Mononuclear cell (primary cell): ENCODE measurements around the gene IL21R. TPM values are rescaled to one million over a fixed set of nuclear protein-coding genes. Genes with fewer than 3 reads are reported as not detected.

Source experiments
- H3K27me3 ChIP-seq: 2 replicates; pipeline ENCODE4 v1.6.0; 2011; ENCODE audit warnings: low read length, control low read depth; ENCODE audit not compliant: insufficient read depth
- H3K4me1 ChIP-seq: 2 replicates; pipeline ENCODE4 v1.5.1; 2011; ENCODE audit warnings: mild to moderate bottlenecking, low read length, control low read depth; ENCODE audit not compliant: insufficient read depth
- H3K4me3 ChIP-seq: 2 replicates; pipeline ENCODE4 v1.5.1; 2011; ENCODE audit warnings: mild to moderate bottlenecking, low read length, moderate library complexity
- H3K9me3 ChIP-seq: 2 replicates; pipeline ENCODE4 v1.5.1; 2011; ENCODE audit warnings: low read depth, mild to moderate bottlenecking, control low read depth, low read length
- total RNA-seq: library from RNA; depleted of rRNA; stranded (reverse); fragments of >200 nt; gene quantifications from one replicate; pipeline ENCODE4 v1.2.3, GENCODE V29; 2012

IL21R gene
- total RNA-seq, 1 donor = 21.1 TPM

- Histone ChIP-seq H3K4me3 (no peak overlapping the region), H3K4me1 (peaks cover 44% of the 10 kb centered on the region), H3K27me3 (no peaks in the 10 kb centered on the region), H3K9me3 (no peaks in the 10 kb centered on the region)
These were observed 62.0 kb downstream of the IL21R start for GRCh38 chr16:27463741-27464591.

DNA sequence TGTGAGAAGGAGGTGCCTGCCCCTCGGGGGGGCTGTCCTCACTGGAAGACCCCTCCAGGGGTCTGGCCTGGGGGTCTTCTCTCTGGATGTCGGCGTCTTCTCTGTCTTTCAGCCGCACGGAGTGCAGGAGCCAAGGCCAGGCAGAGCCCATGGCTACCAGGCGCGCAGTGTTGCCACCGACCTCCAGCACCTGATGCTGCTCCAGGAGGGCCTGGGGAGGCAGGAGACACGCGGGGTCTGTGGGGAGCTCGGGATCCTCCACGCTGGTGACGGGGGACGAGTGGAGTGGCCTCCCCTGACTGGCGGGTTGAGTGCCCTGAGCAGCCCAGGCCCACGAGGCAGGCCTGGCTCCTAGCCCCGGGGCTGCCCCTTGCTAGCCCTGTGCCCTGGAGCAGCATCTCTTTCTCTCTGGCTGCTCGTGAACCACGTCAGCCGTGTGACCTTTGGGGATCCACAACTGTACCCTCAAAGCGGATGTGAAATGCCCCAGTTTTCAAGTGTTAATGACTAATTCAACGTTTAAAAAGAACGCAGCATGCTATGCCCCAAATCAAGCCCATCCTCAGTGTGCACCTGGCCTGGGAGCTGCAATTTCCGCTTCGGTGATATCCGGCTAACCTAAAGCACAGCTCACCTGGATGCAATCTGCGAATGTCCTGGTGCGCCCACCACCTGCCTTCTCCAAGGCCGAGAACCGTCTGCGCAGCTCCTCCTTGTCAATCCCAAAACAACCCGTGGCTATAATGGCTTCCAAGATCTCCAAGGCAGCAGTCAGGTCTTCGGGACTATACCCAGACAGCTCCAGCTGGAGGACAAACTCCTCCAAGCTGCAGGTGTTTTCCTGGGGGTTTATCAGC, 62.9 kb downstream of the IL21R start:
- Histone ChIP-seq H3K4me3 (no peak overlapping the region), H3K4me1 (peaks cover 42% of the 10 kb centered on the region), H3K9me3 (no peaks in the 10 kb centered on the region), H3K27me3 (no peaks in the 10 kb centered on the region)

DNA sequence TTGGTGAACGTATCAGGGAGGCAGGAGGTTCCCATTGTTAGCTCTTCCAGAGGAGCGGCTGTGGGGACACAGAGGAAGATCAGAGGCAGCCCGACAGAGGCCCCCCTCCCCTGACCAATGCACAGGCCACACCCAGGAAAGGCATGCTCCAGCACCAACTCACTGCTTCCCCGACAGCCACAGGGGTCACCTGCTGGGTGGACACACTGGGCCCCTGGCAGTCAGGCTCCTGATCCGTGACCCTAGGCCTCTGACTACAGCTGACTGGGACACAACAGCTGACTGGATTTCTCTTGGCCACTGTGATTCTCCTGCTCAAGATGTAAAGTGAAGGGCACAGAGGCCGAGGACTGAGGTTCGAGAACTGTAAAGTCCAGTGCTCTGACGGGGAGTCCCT, 63.5 kb downstream of the IL21R start:
- Histone ChIP-seq H3K4me1 (peaks cover 37% of the 10 kb centered on the region), H3K27me3 (no peaks in the 10 kb centered on the region)

GRCh38 chr16:27468941-27469531, 67.1 kb downstream of the IL21R start:
- H3K4me3 ChIP-seq = no peak overlapping the region
- H3K4me1 ChIP-seq = peaks cover 12% of the 10 kb centered on the region

More for the DNA sequence above, 63.5 kb downstream of the IL21R start:
- H3K4me3 ChIP-seq = no peak overlapping the region
- no peaks in the 10 kb centered on the region for H3K9me3 ChIP-seq

DNA sequence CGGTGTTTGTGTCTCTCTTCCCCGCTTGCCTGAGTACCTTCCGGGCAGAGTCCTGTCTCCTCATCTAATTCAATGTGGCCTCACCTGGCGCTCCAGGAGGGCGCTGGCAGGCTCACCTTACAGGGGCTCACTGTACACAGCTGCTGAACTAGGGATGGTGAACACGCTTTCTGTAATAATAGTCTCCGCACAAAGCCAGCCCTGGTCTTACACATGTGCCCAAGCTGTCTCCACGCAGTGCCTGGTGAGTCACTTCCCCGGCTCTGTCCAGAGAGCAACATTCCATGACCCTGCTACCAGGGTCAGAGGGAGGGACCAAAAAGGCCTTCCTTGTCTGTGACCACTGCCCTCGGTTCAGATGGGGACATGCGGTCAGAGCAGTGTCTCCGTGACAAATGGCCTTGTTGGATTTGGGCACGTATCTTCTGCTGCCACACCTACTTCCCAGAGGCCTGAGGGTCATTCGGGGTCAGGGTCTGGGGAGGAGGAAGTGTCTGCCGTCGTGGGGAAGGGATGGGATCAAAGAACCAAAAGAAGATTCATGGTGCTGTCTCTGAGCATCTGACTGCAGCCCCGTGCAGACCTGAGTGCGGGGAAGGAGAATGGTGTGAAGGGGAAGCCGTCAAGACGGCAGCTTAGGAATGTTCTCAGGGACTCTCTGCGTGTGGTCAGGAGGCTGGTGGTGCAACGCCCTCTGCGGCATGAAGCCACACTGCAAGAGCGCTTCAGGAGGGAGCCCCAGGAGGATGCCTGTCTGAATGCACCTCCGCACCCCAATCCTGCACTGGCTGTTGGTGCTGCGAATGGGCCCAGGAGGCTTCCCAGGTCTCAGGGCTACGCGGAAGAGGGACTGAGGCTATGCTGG, 68.8 kb downstream of the IL21R start:
- Histone ChIP-seq H3K27me3 (no peaks in the 10 kb centered on the region), H3K4me1 (no peaks in the 10 kb centered on the region), H3K9me3 (no peaks in the 10 kb centered on the region), H3K4me3 (no peak overlapping the region)

More at GRCh38 chr16:27468941-27469531, 67.1 kb downstream of the IL21R start:
- H3K27me3 ChIP-seq = no peaks in the 10 kb centered on the region
- no peaks in the 10 kb centered on the region for H3K9me3 ChIP-seq

GRCh38 chr16:27471661-27472060, 69.7 kb downstream of the IL21R start:
- Histone ChIP-seq H3K4me1 (no peaks in the 10 kb centered on the region), H3K27me3 (no peaks in the 10 kb centered on the region), H3K9me3 (no peaks in the 10 kb centered on the region), H3K4me3 (no peak overlapping the region)

- Histone ChIP-seq H3K4me1 (no peaks in the 10 kb centered on the region), H3K9me3 (no peaks in the 10 kb centered on the region), H3K4me3 (no peak overlapping the region), H3K27me3 (no peaks in the 10 kb centered on the region)
These were observed 70.4 kb downstream of the IL21R start for GRCh38 chr16:27472091-27473020.

- H3K9me3 ChIP-seq = no peaks in the 10 kb centered on the region
- no peaks in the 10 kb centered on the region for H3K4me1 ChIP-seq
- H3K4me3 ChIP-seq = no peak overlapping the region
- H3K27me3 ChIP-seq = no peaks in the 10 kb centered on the region
These were observed 71.3 kb downstream of the IL21R start for GRCh38 chr16:27473101-27473900.

DNA sequence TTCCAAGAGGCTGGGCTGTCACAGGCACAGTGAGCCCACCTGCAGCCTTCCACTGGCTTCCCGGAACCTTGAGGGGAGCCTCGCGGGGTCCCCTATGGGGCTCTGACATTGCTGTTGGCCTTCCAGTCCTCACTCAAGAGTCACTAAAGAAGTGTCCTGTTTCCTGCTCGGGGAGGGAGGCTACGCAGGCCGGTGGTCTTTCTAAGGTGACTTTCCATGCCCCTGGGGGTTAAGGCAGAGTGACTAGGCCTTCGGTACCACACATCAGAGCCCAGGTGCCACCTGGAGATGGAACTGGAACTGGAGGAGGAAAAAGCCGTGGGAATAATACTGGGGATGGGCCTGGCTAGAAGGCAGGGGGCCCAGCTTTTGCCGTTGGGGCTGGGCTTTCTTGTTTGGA, 72.1 kb downstream of the IL21R start:
- no peaks in the 10 kb centered on the region for H3K9me3 ChIP-seq
- H3K4me1 ChIP-seq = no peaks in the 10 kb centered on the region
- no peak overlapping the region for H3K4me3 ChIP-seq
- no peaks in the 10 kb centered on the region for H3K27me3 ChIP-seq

DNA sequence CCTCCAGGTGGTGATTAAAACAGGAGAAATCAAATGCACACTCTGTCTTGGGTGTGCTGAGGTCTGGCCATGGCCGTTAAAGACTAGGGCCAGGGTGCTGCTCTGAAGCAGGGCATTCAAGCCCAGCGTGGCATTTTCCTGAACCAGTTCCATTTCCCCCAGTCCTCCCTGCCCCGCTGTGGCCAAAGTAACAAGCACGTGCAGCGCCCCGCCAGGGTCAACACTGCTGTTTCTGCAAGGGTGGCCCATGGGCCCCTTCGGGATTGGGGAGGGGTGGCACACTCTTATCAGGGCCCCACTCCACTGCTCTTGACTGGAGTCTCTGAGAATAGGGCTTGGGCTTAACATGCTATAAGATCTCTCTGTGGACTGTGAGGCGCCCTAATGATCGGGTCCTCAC, 72.9 kb downstream of the IL21R start:
- no peaks in the 10 kb centered on the region for H3K4me1 ChIP-seq
- no peaks in the 10 kb centered on the region for H3K27me3 ChIP-seq
- H3K4me3 ChIP-seq = no peak overlapping the region
- no peaks in the 10 kb centered on the region for H3K9me3 ChIP-seq

DNA sequence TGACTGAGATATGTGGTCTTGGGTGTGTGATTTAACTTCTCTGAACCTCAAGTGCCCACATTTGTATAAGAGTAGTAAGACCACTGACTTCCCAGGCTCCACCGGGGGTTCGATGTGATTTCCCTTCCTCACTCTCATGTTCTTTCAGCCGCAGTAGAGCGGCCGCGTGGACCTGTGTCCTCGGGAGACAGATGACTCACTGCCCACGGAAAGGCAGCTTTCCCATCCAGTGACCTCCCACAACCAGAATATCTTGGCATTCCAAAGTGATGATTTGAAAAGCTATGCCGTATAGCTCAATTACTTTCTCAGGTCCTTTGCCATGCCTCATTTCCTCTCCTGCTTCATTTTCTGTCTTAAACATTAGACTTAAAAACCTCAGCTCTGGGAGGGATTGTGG, 73.6 kb downstream of the IL21R start:
- H3K4me1 ChIP-seq = no peaks in the 10 kb centered on the region
- H3K9me3 ChIP-seq = no peaks in the 10 kb centered on the region
- H3K27me3 ChIP-seq = no peaks in the 10 kb centered on the region
- H3K4me3 ChIP-seq = no peak overlapping the region

- Histone ChIP-seq H3K9me3 (no peaks in the 10 kb centered on the region), H3K4me3 (no peak overlapping the region)
These were observed 74.3 kb downstream of the IL21R start for GRCh38 chr16:27476240-27476639.

GRCh38 chr16:27480761-27481160, 78.8 kb downstream of the IL21R start:
- no peaks in the 10 kb centered on the region for H3K27me3 ChIP-seq
- H3K9me3 ChIP-seq = no peaks in the 10 kb centered on the region
- H3K4me1 ChIP-seq = no peaks in the 10 kb centered on the region
- no peak overlapping the region for H3K4me3 ChIP-seq

More at GRCh38 chr16:27476240-27476639, 74.3 kb downstream of the IL21R start:
- Histone ChIP-seq H3K4me1 (no peaks in the 10 kb centered on the region), H3K27me3 (no peaks in the 10 kb centered on the region)
